Measurements from ENCODE around the gene TOR4A.
"Not testable (repeated sequence)": the region's sequence is repeated elsewhere in the genome, so short reads cannot be mapped to it uniquely, and the experiment has no call there.

The TOR4A gene

DNA sequence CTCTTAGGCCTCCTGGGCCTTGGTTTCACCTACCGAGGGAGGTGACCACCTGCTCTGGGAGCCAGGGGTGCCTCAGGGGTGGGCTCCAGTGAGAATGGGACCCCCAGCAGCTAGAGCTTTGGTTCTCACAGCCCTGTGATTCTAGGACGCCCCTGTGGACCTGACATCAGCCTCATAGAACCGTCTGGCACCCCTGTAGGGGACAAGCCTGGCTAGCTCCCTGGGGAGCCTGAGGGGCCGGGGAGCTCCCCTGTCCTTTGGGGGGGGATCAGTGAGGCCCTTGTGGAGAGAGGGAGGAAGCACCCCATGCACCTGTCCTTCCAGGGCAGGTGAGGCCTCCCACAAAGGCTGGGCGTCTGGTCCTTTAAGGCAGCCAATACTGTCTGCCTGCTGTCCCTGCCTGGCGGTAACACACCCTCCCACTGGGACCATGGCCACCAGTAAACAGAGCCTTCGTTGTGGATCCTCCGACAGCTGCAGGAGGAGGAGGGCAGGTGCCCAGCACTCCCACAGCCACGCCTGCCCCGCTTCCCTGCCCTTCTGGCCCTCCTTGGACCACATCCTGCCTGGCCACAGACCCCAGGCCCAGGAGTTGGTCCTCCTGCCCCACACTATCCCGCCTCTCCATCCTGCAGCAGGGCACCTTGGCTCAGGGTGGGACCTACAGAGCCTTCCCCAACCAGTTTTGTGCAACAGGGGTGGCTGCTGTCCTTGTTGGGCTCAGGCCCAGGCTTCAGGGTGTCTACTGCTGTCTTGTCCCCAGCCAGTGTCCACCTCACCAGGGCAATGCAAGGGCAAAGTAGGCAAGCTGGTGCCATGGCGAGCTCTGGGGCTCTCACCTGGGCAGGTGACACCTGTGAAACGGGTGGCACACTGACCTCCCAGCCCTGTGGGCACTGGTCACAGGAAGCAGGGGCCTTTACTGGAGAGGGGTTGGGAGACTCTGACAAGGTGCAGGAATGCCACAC is 39.5 kb upstream of the TOR4A start:
- no peak for DNase-seq (ENCODE audit: low spot score)

DNA sequence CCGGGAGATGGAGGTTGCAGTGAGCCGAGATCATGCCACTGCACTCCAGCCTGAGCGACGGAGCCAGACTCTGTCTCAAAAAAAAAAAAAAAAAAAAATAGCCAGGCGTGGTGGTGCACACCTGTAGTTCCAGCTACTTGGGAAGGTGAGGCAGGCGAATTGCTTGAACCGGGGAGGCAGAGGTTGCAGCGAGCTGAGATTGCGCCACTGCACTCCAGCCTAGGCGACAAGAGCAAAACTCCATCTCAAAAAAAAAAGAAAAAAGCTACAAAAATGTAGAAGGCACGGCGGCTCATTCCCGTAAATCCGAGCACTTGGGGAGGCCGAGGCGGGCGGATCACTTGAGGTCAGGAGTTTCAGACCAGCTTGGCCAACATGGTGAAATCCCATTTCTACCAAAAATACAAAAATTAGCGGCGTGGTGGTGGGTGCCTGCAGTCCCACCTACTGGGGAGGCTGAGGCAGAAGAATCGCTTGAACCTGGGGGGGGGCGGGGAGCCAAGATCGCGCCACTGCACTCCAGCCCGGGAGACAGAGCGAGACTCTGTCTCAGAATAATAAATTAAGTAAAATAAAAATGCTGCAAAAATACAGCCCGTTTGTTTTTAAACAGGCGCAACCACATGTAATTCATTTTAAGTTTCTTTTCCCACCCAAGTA is 37.9 kb upstream of the TOR4A start:
- not testable (repeated sequence) for DNase-seq (ENCODE audit: low spot score)

DNA sequence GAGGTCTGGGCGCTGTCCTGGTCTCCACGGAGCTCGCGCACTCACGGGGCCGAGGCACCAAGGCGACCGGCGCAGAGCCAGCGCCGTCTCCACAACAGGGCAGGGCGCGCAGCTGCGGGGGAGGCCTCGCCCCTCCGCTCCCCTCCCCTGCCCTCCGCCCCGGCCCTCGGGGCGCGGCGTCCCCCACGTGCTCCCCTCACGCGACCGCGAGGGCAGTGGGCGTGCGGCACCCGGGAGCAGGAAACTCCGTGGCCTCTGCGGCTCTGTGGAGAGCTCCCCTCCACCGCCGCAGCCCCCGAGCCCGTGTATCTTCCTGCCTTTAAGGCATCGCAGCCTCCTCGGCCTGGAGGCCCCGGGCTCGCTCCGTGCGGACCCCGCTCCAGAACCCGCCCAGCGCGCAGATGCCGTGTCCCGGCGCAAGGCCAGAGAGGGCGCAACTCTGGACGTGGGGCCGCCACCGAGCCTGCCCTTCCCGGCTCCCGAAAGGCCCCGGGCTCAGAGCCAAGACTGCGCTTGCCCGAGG is 37.1 kb upstream of the TOR4A start:
- peak; percentile 62 for DNase-seq (ENCODE audit: low spot score)

DNA sequence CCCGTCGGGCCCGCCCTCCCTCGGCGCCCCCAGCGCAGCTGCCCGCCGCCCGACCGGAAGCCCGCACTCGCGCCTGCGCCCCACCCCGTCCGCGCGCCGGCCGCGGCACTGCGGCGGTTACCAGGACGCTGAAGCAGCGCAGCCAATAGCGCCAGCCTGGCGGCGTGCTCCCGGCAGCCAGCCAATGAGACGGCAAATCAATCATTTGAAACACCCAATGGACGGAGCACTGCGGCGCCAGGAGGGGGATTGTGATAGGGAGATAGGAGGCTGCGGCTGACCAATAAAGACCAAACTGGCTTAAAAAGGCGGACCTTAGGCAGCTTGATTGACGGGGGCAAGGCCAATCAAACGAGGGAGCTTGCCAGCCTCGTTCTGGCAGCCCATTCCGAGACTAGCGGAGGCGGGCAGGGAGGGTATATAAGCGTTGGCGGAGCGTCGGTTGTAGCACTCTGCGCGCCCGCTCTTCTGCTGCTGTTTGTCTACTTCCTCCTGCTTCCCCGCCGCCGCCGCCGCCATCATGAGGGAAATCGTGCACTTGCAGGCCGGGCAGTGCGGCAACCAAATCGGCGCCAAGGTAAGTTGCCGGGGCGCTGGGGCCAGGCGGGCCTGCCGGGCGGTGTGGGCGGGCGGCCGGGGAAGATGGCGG is 36.6 kb upstream of the TOR4A start, which contains the start of gene TUBB4B:
Gene TUBB4B (plus strand): TSS at position 447 of the 649 bp plus-strand sequence. CDS start 74 bp downstream, at position 521.
- peak; percentile 99 for DNase-seq (ENCODE audit: low spot score)

DNA sequence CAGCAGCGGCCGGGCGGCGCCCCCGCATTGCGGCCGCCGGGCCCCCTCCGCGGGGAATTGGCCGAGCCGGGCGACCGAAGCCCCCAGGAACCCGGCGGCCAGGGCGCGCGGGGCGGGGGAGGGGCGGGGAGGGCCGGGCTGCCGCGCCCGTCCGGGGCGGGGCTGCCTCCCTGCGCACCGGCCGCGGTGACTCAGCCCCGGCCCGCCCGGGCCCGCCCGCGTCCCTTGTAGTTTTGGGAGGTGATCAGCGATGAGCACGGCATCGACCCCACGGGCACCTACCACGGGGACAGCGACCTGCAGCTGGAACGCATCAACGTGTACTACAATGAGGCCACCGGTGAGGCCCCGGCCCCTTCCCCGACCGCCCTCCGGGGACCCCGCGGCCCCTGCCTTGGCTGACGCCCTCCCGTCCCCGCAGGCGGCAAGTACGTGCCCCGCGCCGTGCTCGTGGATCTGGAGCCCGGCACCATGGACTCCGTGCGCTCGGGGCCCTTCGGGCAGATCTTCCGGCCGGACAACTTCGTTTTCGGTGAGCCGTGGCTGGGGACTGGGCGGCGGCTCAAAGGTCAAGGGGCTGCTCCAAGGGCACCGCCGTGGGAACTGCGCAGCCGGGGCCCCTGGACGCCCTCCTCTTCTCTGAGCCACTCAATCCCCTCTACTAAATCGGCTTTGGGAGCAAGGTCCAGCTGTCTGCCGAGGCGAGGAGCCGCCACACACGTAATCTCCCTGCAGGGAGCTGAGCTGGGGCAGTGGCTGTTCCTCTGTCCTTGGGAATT is 35.8 kb upstream of the TOR4A start:
- DNase-seq (ENCODE audit: low spot score): peak; percentile 63

DNA sequence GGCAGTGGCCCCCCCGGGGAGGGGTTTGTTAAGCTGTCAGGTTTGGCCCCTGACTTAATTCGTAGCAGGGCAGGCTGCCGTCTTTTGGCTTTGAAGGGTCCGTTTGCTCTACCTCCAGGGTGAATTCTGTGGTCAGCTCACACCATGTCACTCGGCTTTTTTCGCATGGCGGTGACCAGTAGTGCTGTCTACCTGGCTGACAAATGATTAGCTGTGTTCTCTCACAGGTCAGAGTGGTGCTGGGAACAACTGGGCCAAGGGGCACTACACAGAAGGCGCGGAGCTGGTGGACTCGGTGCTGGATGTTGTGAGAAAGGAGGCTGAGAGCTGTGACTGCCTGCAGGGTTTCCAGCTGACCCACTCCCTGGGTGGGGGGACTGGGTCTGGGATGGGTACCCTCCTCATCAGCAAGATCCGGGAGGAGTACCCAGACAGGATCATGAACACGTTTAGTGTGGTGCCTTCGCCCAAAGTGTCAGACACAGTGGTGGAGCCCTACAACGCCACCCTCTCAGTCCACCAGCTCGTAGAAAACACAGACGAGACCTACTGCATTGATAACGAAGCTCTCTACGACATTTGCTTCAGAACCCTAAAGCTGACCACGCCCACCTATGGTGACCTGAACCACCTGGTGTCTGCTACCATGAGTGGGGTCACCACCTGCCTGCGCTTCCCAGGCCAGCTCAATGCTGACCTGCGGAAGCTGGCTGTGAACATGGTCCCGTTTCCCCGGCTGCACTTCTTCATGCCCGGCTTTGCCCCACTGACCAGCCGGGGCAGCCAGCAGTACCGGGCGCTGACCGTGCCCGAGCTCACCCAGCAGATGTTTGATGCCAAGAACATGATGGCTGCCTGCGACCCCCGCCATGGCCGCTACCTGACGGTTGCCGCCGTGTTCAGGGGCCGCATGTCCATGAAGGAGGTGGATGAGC is 35.0 kb upstream of the TOR4A start:
- no peak for DNase-seq (ENCODE audit: low spot score)

DNA sequence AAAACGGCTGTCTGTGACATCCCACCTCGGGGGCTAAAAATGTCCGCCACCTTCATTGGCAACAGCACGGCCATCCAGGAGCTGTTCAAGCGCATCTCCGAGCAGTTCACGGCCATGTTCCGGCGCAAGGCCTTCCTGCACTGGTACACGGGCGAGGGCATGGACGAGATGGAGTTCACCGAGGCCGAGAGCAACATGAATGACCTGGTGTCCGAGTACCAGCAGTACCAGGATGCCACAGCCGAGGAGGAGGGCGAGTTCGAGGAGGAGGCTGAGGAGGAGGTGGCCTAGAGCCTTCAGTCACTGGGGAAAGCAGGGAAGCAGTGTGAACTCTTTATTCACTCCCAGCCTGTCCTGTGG is 34.3 kb upstream of the TOR4A start:
- DNase-seq (ENCODE audit: low spot score): not testable (repeated sequence)

DNA sequence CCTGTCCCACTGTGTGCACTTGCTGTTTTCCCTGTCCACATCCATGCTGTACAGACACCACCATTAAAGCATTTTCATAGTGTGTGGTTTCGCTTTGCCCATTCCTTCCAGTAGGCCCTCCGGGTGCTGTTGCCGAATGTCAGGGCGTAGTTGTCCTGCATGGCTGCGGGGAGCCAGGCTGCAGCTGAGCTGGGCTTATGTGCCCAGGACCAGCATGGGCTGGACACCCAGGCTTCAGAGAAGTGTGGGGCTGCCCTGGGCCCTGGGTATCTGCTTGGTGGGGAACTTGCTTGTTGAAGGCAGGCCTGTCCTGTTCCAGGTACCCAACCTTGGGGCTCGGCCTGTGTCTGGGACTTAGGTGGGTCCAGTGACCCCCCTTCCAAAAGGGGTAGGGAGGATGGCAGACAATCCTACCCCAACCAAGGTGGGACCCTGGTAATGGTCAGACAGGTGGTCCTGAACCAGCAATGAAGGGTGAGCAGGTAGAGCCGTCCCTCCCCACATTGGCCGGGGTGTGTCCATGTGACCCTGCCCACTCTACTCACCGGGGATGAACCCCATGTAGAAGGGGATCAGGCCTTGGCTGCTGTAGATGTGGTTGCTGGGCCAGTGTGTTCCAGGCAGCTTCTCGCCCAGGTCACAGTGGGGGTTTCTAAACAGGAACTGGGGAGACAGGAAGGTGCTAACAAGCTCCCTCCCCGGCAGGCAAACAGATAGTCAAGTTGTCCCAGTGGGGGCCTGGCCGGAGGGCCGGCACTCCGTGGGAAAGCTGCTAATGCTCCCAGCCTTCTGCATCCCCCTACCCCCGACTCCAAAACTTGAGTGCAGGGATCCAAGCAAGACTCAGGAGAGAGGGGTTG is 33.7 kb upstream of the TOR4A start:
- DNase-seq (ENCODE audit: low spot score): no peak

DNA sequence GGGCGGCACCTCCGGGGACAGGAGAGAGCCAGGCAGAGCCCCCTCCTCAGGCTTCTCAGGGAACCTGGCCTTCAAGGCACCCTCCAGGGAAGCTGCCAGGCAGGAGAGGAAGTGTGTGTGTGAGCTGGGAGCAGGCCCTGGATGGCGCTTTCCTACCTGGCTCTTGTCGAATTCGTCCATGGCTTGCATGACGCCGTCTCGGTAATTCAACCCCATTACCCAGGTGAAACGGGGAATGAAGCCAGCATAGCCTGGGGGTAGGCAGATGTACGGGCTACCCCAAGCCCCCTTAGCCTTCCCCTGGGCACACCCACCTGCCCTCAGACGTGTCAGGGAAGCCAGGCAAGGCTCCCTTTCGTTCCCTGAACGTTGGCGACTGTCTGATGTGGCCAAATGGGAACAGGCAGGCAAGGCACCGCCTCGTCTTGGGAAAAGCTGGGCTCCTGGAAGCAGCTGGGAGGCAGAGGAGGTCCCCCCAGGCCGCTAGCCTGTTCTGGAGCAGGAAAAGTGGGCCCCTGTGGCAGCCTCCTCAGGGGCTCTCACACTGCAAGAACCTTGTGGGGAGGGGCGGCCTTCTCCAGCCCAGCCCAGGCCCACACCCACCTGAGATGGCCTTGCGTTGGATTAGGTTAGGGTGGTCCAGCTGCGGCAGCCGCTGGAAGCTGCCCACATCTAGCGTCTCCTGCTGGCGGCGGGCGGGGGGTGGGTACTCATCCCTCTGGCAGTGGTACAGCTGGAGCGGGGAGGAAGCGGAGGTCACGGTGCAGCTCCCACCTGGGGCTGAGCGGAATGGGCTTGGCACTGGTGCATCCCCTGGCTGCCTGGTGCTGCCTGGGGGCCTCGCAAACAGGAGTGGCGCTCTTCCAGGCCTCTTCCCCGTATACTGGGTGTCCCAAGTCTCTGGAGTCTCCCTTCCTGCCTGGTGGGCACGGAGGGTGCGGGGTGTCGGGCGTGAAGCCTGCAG is 32.8 kb upstream of the TOR4A start:
- no peak for DNase-seq (ENCODE audit: low spot score)

DNA sequence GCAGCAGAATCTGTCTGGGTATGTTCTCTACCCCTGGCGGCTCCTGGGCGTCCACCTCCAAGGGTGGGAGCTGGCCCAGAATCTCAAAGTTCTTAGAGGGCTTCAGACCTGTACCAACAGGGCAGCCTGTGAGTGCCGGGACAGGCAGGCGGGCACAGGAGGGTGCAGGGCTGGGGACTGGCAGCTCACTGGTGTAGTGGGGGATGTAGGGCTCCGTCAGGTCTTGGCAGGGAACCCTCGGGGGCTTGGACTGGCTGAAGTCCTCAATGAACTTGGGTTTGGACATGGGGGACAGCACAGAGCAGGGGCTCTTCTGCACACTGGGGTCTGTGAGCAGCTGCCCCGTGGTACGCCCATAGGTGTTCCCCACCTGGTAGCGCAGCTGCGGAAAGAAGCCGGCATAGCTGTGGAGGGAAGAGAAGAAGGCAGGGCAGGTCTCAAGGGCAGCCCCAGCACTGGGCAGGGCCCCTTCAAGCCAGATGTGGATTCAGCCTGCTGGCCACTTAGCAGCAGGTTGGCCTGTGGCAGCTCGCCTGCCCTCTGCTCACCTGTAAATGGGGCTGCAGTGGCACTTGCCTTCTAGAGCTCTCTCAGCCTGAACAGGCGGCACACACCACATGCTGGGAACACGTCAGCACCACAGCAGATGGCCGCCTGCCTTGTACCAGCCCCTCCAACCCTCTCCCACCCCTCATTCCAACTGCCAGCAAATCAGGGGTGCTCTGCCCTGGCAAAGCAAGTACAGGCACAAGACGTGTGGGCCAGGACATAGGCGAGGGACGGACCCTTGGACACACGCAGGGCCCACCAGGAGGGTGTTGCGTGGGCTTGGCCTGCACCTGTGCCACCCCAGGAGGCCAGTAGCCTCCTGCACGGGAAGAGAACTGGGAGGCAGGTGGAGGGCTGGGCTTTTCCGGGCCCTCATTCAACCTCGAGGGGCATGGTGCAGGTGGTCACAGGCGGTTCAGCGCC is 31.8 kb upstream of the TOR4A start:
- no peak for DNase-seq (ENCODE audit: low spot score)

DNA sequence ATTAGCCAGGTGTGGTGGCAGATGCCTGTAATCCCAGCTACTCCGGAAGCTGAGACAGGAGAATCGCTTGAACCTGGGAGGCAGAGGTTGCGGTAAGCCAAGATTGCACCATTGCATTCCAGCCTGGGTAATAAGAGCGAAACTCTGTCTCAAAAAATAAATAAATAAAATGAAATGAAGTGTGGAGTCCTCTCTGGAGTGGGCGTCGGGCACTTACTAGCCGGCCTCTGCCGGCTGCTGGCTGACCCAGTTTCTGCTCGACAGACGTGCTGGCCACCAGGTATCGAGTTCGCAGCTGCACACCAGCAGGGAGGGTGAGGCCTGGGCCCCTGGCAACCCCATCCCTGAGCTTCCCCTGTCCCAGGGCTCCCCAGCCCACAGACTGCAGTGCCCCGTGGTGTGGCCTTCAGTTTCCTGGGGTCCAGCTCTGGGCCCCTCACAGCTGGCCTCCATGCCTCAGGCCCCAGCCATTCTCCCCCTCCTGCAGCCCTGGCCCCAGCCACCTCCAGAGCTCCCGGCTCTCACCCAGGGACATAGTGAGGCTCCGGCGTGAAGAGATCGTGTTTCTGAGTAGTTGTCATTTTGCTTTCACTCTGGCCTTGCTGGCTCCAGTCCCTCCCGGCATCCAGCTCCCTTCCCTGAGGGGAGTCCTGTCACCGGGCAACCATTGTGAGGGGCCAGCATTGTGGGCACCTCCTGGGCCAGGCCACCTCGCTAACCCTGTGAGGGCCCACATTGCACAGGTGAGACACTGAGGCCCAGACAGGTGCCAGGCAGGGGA is 30.2 kb upstream of the TOR4A start:
- DNase-seq (ENCODE audit: low spot score): no peak

DNA sequence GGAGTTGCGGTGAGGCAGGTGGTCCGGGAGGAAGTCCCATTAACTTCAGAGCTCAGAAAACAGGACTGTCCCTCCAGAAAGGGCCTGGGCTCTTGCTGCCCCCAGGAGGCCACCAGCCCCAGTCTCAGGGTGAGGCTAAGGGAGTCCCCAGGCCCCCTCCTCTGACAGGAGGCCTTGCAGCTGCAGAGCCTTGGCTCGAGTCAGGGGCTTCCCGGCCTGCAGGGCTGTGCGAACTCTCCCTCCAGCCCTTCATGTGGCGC is 29.7 kb upstream of the TOR4A start:
- DNase-seq (ENCODE audit: low spot score): no peak

DNA sequence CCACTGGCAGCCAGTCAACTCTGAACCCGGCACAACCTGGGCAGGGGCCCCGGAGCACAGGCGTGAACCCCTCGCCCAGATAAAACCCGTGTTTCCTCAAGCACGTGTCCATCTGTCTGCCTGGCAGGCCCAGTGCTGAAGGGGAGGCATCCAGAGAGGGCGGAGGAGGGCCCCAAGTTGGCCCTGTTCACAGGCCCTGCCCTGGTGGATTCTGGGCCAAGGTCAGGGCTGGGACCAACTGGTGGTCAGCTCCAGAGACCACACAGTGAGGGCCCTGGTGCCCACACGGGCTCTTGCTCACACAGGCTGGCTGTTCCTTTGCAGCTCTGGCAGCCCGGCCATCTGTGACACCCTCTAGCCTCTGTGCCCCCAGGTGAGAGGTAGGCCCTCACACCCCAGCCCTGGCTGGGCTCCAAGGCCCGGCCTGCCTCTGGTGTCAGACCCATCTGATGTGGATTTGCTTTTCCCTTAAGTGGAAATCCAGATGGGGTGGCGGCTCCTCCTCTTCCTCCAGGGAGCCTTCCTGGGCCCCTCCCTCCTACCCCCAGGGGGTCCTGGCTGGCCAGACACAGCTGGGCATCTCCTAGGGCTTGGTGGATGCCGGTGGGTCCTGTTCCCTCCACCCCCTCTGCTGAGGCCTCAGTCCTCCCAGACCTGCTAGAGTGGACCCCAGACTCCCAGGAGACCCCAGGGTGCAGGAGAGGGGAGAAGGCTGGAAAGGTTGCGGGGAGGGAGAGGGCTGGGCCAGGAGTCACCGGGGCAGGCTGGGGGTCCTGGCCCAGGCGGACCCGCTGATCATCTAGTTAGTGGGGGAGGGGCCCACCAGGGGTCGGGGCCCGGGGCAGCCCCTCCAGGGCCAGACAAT is 27.0 kb upstream of the TOR4A start:
- DNase-seq (ENCODE audit: low spot score): no peak

DNA sequence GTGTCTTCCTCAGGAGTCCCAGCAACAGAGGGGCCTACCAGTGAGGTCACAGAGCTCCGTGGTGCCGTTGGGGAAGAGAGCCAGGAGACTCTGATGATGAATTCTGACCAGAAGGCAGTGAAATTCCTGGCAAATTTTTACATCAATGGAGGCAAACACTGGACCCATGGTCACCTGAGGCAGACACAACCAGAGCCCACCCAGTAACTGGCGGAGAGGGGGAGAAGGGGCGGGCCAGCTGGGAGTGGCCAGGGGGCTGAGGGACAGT is 26.4 kb upstream of the TOR4A start, which contains the start of gene STPG3:
Gene STPG3 (plus strand): TSS at position 93 of the 268 bp plus-strand sequence. CDS start 1 bp downstream, at position 94.
- no peak for DNase-seq (ENCODE audit: low spot score)

DNA sequence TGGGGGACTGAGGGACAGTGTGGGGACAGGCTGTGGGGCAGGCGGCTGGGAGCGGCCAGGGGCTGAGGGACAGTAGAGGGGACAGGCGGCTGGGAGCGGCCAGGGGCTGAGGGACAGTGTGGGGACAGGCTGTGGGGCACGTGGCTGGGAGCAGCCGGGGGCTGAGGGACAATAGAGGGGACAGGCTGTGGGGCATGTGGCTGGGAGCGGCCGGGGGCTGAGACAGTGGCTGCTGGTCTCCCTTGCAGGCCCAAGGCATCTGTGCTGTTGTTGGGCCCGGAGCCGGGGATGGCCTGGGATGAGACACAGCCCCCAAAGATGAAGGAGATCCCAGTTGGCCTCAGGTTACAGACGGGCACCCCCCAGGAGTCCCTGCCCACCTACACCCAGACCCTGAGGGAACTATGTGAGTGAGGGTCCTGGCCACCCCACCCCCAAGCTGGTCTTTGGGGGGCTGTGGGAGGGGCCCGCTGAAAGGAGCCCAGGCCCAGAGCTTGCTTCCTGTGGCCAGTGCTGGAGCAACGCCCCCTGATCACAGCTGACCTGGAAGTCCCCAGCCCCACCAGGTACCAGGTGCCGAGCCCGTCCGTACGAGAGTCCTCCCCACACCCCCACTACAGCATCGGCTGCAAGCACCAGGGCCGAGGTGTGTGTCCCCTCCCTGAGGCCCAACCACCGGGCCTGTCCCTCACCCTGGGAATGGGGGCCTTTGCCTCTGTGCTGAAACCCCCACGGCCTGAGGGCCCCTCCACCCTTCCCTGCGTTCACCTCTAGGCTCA is 25.8 kb upstream of the TOR4A start:
- DNase-seq (ENCODE audit: low spot score): no peak
